Endothelial cell (in vitro differentiated cells): ENCODE measurements around the gene IP6K2. TPM values are rescaled to one million over a fixed set of nuclear protein-coding genes. Genes with fewer than 3 reads are reported as not detected.
"Not testable (repeated sequence)": the region's sequence is repeated elsewhere in the genome, so short reads cannot be mapped to it uniquely, and the experiment has no call there.

Experiments used
- DNase-seq: peaks from one replicate; pipeline ENCODE4 v3.0.0; 2021; ENCODE audit warnings: low spot score
- H3K27ac Mint-ChIP-seq: one replicate; pipeline ENCODE4 v1.8.0; 2021; ENCODE audit warnings: mixed read lengths, inconsistent platforms; ENCODE audit not compliant: unreplicated experiment
- H3K27me3 Mint-ChIP-seq: one replicate; pipeline ENCODE4 v1.8.0; 2021; ENCODE audit warnings: mild to moderate bottlenecking, moderate library complexity, mixed read lengths, inconsistent platforms; ENCODE audit not compliant: unreplicated experiment
- H3K36me3 Mint-ChIP-seq: one replicate; pipeline ENCODE4 v1.8.0; 2021; ENCODE audit warnings: mild to moderate bottlenecking, low read depth, mixed read lengths, inconsistent platforms; ENCODE audit not compliant: unreplicated experiment
- H3K4me1 Mint-ChIP-seq: one replicate; pipeline ENCODE4 v1.8.0; 2021; ENCODE audit warnings: mild to moderate bottlenecking, mixed read lengths, inconsistent platforms; ENCODE audit not compliant: unreplicated experiment
- H3K4me3 Mint-ChIP-seq: one replicate; pipeline ENCODE4 v1.8.0; 2021; ENCODE audit warnings: mild to moderate bottlenecking, mixed read lengths, inconsistent platforms; ENCODE audit not compliant: unreplicated experiment
- H3K9me3 Mint-ChIP-seq: one replicate; pipeline ENCODE4 v1.8.0; 2021; ENCODE audit warnings: mixed read lengths, inconsistent platforms; ENCODE audit not compliant: unreplicated experiment
- total RNA-seq: library from RNA; stranded (reverse); fragmentation: NEBNext Ultra II Directional; extraction: Animal tissue kit (Norgen Biotek cat#: 25700); gene quantifications from one replicate; pipeline ENCODE4 v1.2.1, GENCODE V29; 2021; ENCODE audit not compliant: unreplicated experiment
- TF ChIP-seq, protein P1 (sequence below): fragments of 200-600 bp; sonication (generic); IDR thresholded peaks from one replicate; pipeline ENCODE4 v1.5.0; 2021; ENCODE audit warnings: antibody characterized with exemption; ENCODE audit not compliant: unreplicated experiment

The IP6K2 gene
- total RNA-seq, 1 donor from 2014 or later = 87.9 TPM

DNA sequence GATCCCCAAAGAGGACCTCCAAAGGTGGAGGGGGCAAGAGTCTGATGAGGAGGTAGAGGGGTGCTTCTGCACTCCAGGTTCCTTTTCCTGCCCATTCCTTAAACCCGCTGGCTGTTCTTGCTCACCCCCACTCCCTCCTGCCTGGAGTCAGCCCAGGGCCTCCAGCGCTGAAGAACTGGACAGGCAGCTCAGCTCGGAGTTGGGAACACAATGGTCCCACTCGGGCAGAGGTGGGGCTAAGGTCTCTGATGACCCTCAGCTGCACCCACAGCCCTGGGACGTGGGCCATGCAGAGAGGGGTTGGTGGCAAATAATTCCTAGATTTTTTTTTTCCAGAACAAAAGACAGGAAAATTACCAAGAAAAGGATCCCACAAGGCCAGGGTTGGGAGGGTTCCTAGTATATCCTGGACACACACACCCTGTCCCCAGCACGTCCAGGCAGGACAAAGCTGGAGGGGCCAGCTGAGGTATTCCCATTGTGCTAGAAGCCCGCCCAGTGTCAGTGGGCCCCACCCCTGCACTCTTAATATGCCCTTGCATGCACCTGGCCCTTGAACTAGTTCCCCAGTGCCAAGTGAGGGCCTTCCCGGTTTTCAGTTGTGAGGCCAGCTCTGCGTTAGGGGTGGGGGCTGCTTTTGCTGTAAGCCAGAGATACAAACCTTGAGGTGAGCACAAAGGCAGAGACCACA lies 22.1 kb upstream of the IP6K2 start:
- Mint-ChIP-seq H3K27ac (no peak overlapping the region), H3K27me3 (peaks cover 7% of the 10 kb centered on the region), H3K4me3 (no peak overlapping the region), H3K36me3 (peaks cover 5% of the 10 kb centered on the region), H3K9me3 (no peaks in the 10 kb centered on the region), H3K4me1 (no peaks in the 10 kb centered on the region)
- TF ChIP-seq, protein P1, sequence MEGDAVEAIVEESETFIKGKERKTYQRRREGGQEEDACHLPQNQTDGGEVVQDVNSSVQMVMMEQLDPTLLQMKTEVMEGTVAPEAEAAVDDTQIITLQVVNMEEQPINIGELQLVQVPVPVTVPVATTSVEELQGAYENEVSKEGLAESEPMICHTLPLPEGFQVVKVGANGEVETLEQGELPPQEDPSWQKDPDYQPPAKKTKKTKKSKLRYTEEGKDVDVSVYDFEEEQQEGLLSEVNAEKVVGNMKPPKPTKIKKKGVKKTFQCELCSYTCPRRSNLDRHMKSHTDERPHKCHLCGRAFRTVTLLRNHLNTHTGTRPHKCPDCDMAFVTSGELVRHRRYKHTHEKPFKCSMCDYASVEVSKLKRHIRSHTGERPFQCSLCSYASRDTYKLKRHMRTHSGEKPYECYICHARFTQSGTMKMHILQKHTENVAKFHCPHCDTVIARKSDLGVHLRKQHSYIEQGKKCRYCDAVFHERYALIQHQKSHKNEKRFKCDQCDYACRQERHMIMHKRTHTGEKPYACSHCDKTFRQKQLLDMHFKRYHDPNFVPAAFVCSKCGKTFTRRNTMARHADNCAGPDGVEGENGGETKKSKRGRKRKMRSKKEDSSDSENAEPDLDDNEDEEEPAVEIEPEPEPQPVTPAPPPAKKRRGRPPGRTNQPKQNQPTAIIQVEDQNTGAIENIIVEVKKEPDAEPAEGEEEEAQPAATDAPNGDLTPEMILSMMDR = no peak
- no peak for DNase-seq

DNA sequence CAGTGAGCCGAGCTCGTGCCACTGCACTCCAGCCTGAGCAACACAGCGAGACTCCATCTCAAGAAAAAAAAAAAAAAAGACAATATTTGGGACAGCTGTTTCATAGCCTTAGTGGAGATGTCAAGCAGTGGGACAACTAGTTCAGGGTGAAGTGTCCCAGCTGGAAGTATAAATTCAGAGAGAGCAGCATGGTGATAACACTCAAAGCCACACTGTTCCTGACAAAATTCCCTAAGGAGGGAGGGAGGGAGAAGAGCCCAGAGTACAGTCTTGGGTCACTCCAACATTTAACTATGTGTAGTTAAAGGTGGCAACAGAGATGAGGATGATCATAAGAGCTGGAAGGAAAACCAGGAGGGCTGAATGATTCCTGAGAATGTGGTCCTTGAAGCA lies 21.1 kb upstream of the IP6K2 start:
- H3K4me3 Mint-ChIP-seq = no peak overlapping the region
- no peaks in the 10 kb centered on the region for H3K4me1 Mint-ChIP-seq
- DNase-seq = no peak
- TF ChIP-seq, protein P1 = no peak
- H3K36me3 Mint-ChIP-seq = peaks cover 5% of the 10 kb centered on the region
- peaks cover 7% of the 10 kb centered on the region for H3K27me3 Mint-ChIP-seq
- H3K27ac Mint-ChIP-seq = peak overlapping the region; percentile 11
- no peaks in the 10 kb centered on the region for H3K9me3 Mint-ChIP-seq

DNA sequence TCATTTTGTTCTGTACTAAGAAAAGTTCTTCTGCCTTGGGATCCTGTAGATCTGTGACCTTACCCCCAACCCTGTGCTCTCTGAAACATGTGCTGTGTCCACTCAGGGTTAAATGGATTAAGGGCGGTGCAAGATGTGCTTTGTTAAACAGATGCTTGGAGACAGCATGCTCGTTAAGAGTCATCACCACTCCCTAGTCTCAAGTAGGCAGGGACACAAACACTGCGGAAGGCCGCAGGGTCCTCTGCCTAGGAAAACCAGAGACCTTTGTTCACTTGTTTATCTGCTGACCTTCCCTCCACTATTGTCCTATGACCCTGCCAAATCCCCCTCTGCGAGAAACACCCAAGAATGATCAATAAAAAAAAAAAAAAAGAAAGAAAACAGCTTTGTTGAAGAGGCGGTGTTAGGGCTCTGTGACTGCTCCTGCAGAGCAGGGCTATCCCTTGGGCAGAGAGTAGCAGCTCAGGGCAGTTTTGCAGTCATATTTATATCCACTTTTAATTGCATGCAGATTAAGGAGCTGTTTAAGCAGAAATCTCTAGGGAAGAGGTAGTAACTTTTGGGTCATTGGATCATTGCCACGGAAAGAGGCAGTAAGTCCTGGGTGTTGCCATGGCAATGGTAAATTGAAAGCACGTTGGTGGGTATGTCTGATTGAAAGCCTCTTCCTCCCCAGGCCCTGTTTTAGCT lies 18.2 kb upstream of the IP6K2 start:
- not testable (repeated sequence) for H3K27me3 Mint-ChIP-seq, H3K36me3 Mint-ChIP-seq, DNase-seq, H3K9me3 Mint-ChIP-seq, H3K4me3 Mint-ChIP-seq, H3K4me1 Mint-ChIP-seq
- H3K27ac Mint-ChIP-seq = peak overlapping the region; percentile 42

DNA sequence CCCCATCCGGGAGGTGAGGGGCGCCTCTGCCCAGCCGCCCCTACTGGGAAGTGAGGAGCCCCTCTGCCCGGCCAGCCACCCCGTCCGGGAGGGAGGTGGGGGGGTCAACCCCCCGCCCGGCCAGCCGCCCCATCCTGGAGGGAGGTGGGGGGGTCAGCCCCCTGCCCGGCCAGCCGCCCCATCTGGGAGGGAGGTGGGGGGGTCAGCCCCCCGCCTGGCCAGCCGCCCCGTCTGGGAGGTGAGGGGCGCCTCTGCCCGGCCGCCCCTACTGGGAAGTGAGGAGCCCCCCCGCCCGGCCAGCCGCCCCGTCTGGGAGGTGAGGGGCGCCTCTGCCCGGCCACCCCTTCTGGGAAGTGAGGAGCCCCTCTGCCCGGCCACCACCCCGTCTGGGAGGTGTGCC lies 17.5 kb upstream of the IP6K2 start:
- not testable (repeated sequence) for H3K4me1 Mint-ChIP-seq, H3K9me3 Mint-ChIP-seq, H3K36me3 Mint-ChIP-seq, H3K4me3 Mint-ChIP-seq, H3K27me3 Mint-ChIP-seq, H3K27ac Mint-ChIP-seq, DNase-seq

DNA sequence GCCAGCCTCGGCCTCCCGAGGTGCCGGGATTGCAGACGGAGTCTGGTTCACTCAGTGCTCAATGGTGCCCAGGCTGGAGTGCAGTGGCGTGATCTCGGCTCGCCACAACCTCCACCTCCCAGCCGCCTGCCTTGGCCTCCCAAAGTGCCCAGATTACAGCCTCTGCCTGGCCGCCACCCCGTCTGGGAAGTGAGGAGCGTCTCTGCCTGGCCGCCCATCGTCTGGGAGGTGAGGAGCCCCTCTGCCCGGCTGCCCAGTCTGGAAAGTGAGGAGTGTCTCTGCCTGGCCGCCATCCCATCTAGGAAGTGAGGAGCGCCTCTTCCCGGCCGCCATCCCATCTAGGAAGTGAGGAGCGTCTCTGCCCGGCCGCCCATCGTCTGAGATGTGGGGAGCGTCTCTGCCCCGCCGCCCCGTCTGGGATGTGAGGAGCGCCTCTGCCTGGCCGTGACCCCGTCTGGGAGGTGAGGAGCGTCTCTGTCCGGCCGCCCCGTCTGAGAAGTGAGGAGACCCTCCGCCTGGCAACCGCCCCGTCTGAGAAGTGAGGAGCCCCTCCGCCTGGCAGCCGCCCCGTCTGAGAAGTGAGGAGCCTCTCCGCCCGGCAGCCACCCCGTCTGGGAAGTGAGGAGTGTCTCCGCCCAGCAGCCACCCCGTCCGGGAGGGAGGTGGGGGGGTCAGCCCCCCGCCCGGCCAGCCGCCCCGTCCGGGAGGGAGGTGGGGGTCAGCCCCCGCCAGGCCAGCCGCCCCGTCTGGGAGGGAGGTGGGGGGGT lies 16.9 kb upstream of the IP6K2 start:
- H3K27ac Mint-ChIP-seq, DNase-seq, H3K36me3 Mint-ChIP-seq, H3K9me3 Mint-ChIP-seq, H3K4me3 Mint-ChIP-seq, H3K4me1 Mint-ChIP-seq, H3K27me3 Mint-ChIP-seq: not testable (repeated sequence)

DNA sequence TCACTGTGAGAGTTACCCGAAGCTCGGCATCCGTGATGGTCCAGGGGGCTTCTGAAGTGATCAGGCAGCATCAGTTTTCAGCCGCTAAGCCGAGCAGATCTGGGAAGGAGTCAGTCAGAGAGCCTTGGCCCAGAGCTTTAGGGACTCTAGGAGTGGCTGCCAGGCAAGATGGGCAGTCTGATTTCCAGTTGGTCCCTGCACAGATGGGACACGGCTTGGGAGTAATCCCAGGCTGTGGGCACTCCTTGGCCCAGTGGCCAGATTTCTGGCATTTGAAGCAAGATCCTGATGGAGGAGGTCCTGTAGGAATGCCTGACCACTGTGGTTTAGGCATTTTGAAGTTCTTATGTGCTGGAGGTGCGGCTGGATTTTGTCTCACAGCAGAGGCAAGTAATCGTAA lies 10.5 kb upstream of the IP6K2 start:
- Mint-ChIP-seq H3K27me3 (no peaks in the 10 kb centered on the region), H3K27ac (no peak overlapping the region)

DNA sequence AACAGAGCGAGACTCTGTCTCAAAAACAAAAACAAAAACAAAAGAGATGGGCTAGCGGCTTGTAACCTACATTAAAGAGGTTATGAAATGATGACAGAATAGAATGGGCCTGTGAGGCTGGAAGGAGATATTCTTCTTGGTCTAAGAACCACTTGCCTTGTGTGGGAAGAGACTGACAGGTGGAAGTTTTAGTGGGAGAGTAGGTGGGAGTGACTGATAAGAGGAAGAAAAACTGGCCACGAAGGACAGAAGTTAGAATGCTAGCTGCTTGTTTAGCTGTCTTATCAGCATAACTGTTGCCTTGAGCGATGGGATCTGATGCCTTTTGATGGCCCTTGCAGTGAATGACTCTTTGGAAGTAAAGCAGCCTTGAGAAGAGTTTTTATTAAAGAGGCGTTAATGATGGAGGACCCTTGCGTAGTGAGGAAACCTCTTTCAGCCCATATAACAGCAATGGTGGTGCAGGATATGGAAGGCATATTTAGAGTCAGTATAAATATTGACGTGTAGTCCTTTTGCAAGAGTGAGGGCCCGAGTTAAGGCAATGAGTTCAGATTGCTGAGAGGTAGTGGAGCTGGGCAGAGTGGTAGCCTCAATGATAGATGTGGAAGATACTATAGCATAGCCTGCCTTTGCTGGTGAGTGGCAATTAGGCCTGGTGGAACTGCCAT lies 8.3 kb upstream of the IP6K2 start:
- not testable (repeated sequence) for DNase-seq, H3K27ac Mint-ChIP-seq, H3K4me1 Mint-ChIP-seq, H3K9me3 Mint-ChIP-seq, H3K4me3 Mint-ChIP-seq, H3K27me3 Mint-ChIP-seq, H3K36me3 Mint-ChIP-seq

More for the DNA sequence above, 10.5 kb upstream of the IP6K2 start:
- no peak overlapping the region for H3K4me3 Mint-ChIP-seq
- no peaks in the 10 kb centered on the region for H3K36me3 Mint-ChIP-seq
- DNase-seq = no peak
- H3K4me1 Mint-ChIP-seq = peaks cover 7% of the 10 kb centered on the region
- no peaks in the 10 kb centered on the region for H3K9me3 Mint-ChIP-seq
- TF ChIP-seq, protein P1 = no peak
